Measurements from ENCODE around the gene KHSRP. TPM values are rescaled to one million over a fixed set of nuclear protein-coding genes. Genes with fewer than 3 reads are reported as not detected.
"Not testable (repeated sequence)": the region's sequence is repeated elsewhere in the genome, so short reads cannot be mapped to it uniquely, and the experiment has no call there.

The KHSRP gene
- polyA plus RNA-seq, 2 donors = 91.9 to 96.2 TPM

DNA sequence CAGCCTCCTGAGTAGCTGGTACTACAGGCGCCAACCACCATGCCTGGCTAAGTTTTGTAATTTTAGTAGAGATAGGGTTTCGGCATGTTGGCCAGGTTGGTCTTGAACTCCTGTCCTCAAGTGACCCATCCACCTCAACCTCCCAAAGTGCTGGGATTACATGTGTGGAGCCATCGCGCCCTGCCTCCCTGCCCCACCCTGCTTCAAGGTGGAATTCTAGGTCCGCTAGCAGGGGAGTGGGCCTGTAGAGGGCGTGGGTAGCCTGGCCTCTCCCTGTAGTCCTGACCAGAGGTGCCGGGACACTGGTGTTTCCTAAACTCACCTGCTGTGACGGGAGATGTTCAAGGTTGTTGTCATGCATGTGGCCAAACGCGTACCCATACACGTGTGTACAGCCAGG is 8.6 kb upstream of the KHSRP start:
- H3K4me1 ChIP-seq (ENCODE audit: control insufficient read depth in 2 of 2, insufficient read depth in 2 of 2, low read length in 1 of 2) = no peaks in the 10 kb centered on the region
- no peak overlapping the region for H3K27ac ChIP-seq (ENCODE audit: low read depth in 2 of 2, low read length in 1 of 2)
- no peaks in the 10 kb centered on the region for H3K27me3 ChIP-seq (ENCODE audit: control insufficient read depth in 1 of 2, insufficient read depth in 2 of 2, low read length in 2 of 2)
- 87 to 90% methylated on average over 11 of the region's 11 CpGs for WGBS, 2 donors
- H3K36me3 ChIP-seq (ENCODE audit: control insufficient read depth in 2 of 2, insufficient read depth in 2 of 2, low read length in 1 of 2) = no peaks in the 10 kb centered on the region
- H3K9me3 ChIP-seq (ENCODE audit: control insufficient read depth in 2 of 2, insufficient read depth in 1 of 2, low read depth in 1 of 2, low read length in 1 of 2) = no peaks in the 10 kb centered on the region
- no peak overlapping the region for H3K4me3 ChIP-seq (ENCODE audit: low read depth in 1 of 2, low read length in 2 of 2)

DNA sequence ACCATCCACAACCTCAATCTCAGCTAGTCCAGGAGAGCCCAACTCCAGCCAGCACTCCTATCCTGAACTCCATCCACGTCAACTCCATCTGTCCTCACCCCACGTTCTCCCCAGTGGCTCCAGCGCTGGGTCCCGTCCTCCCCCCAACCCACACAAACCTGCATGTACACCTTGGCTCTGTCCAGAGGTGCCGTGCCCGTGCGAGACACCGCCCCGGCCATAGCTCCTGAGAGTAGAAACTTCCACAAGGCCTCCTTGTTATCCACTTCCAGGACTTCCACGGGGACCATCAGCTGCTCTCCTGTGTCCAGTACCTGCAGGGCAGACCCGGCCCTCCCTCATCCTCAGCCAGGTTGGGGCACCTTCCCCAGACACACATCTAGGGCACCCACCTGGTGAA is 7.3 kb upstream of the KHSRP start:
- Histone ChIP-seq H3K27ac (ENCODE audit: low read depth in 2 of 2, low read length in 1 of 2) (no peak overlapping the region), H3K9me3 (ENCODE audit: control insufficient read depth in 2 of 2, insufficient read depth in 1 of 2, low read depth in 1 of 2, low read length in 1 of 2) (no peaks in the 10 kb centered on the region), H3K27me3 (ENCODE audit: control insufficient read depth in 1 of 2, insufficient read depth in 2 of 2, low read length in 2 of 2) (no peaks in the 10 kb centered on the region), H3K4me1 (ENCODE audit: control insufficient read depth in 2 of 2, insufficient read depth in 2 of 2, low read length in 1 of 2) (no peaks in the 10 kb centered on the region), H3K4me3 (ENCODE audit: low read depth in 1 of 2, low read length in 2 of 2) (no peak overlapping the region), H3K36me3 (ENCODE audit: control insufficient read depth in 2 of 2, insufficient read depth in 2 of 2, low read length in 1 of 2) (no peaks in the 10 kb centered on the region)
- WGBS, 2 donors = 93 to 94% methylated on average over 11 of the region's 11 CpGs

DNA sequence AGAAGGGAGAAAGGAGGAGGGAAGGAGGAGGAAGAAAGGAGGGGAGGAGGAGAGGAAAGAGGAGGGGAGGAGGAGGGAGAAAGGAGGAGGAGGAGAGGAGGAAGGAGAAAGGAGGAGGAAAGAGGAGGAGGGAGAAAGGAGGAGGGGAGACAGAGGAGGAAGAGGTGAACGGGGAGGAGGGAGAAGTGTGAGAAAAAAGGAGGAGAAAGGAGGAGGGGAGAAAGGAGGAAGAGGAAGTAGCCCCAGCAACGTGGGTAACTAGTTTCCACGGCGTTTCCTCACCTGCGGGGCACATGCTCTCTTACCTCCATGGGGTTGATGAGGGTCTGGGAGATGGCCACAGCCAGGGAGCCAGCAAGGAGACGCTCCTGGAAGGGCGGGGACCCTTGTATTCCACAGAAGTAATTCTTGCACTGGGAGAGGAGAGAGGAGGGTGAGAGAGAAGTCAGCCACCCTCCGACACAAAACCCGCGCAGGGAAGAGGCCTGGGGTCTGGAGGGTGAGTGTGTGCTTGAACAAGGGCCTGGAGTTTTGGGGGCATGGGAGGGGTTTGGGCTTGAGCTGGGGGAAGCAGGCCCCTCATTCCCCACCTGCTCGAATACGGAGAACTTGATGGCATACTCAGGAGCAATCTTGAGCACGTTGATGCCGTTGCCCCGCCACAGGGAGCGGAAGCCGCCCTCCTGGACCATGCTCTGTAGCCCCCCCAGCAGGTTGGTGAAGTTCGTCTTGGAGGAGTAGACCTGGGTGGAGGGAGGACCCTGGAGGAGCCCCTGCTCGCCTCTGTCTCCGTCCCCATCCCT is 5.0 kb upstream of the KHSRP start:
- peaks cover 0 to 3% of the 10 kb centered on the region in 2 donors for H3K4me1 ChIP-seq (ENCODE audit: control insufficient read depth in 2 of 2, insufficient read depth in 2 of 2, low read length in 1 of 2)
- no peak overlapping the region for H3K4me3 ChIP-seq (ENCODE audit: low read depth in 1 of 2, low read length in 2 of 2)
- no peaks in the 10 kb centered on the region for H3K9me3 ChIP-seq (ENCODE audit: control insufficient read depth in 2 of 2, insufficient read depth in 1 of 2, low read depth in 1 of 2, low read length in 1 of 2)
- no peaks in the 10 kb centered on the region for H3K27me3 ChIP-seq (ENCODE audit: control insufficient read depth in 1 of 2, insufficient read depth in 2 of 2, low read length in 2 of 2)
- H3K27ac ChIP-seq (ENCODE audit: low read depth in 2 of 2, low read length in 1 of 2) = no peak overlapping the region
- no peaks in the 10 kb centered on the region for H3K36me3 ChIP-seq (ENCODE audit: control insufficient read depth in 2 of 2, insufficient read depth in 2 of 2, low read length in 1 of 2)
- 66 to 67% methylated on average over 20 of the region's 20 CpGs for WGBS, 2 donors

GRCh38 chr19:6428692-6429418 is 4.2 kb upstream of the KHSRP start:
- H3K4me3 ChIP-seq (ENCODE audit: low read depth in 1 of 2, low read length in 2 of 2); H3K36me3 ChIP-seq (ENCODE audit: control insufficient read depth in 2 of 2, insufficient read depth in 2 of 2, low read length in 1 of 2); H3K27ac ChIP-seq (ENCODE audit: low read depth in 2 of 2, low read length in 1 of 2); H3K9me3 ChIP-seq (ENCODE audit: control insufficient read depth in 2 of 2, insufficient read depth in 1 of 2, low read depth in 1 of 2, low read length in 1 of 2); H3K27me3 ChIP-seq (ENCODE audit: control insufficient read depth in 1 of 2, insufficient read depth in 2 of 2, low read length in 2 of 2); H3K4me1 ChIP-seq (ENCODE audit: control insufficient read depth in 2 of 2, insufficient read depth in 2 of 2, low read length in 1 of 2): not testable (repeated sequence)
- 88 to 90% methylated on average over 2 of the region's 2 CpGs for WGBS, 2 donors

- no peak overlapping the region for H3K4me3 ChIP-seq (ENCODE audit: low read depth in 1 of 2, low read length in 2 of 2)
- 94 to 95% methylated on average over 18 of the region's 18 CpGs for WGBS, 2 donors
- H3K27ac ChIP-seq (ENCODE audit: low read depth in 2 of 2, low read length in 1 of 2) = no peak overlapping the region
- peaks cover 0 to 10% of the 10 kb centered on the region in 2 donors for H3K4me1 ChIP-seq (ENCODE audit: control insufficient read depth in 2 of 2, insufficient read depth in 2 of 2, low read length in 1 of 2)
- no peaks in the 10 kb centered on the region for H3K27me3 ChIP-seq (ENCODE audit: control insufficient read depth in 1 of 2, insufficient read depth in 2 of 2, low read length in 2 of 2)
- no peaks in the 10 kb centered on the region for H3K9me3 ChIP-seq (ENCODE audit: control insufficient read depth in 2 of 2, insufficient read depth in 1 of 2, low read depth in 1 of 2, low read length in 1 of 2)
- H3K36me3 ChIP-seq (ENCODE audit: control insufficient read depth in 2 of 2, insufficient read depth in 2 of 2, low read length in 1 of 2) = no peaks in the 10 kb centered on the region
Observed at GRCh38 chr19:6427131-6427530, 2.5 kb upstream of the KHSRP start.

- no peaks in the 10 kb centered on the region for H3K9me3 ChIP-seq (ENCODE audit: control insufficient read depth in 2 of 2, insufficient read depth in 1 of 2, low read depth in 1 of 2, low read length in 1 of 2)
- peak overlapping the region; percentile 85 to 93 for H3K27ac ChIP-seq (ENCODE audit: low read depth in 2 of 2, low read length in 1 of 2)
- peak overlapping the region; percentile 5 to 30 for H3K4me3 ChIP-seq (ENCODE audit: low read depth in 1 of 2, low read length in 2 of 2)
- no peaks in the 10 kb centered on the region for H3K27me3 ChIP-seq (ENCODE audit: control insufficient read depth in 1 of 2, insufficient read depth in 2 of 2, low read length in 2 of 2)
- peaks cover 0 to 10% of the 10 kb centered on the region in 2 donors for H3K4me1 ChIP-seq (ENCODE audit: control insufficient read depth in 2 of 2, insufficient read depth in 2 of 2, low read length in 1 of 2)
- WGBS, 2 donors = 91 to 94% methylated on average over 21 of the region's 21 CpGs
- peaks cover 3 to 8% of the 10 kb centered on the region in 2 donors for H3K36me3 ChIP-seq (ENCODE audit: control insufficient read depth in 2 of 2, insufficient read depth in 2 of 2, low read length in 1 of 2)
Observed at GRCh38 chr19:6425732-6426620, 1.4 kb upstream of the KHSRP start.

GRCh38 chr19:6424939-6425731 is 524 bp upstream of the KHSRP start:
- Histone ChIP-seq H3K27ac (ENCODE audit: low read depth in 2 of 2, low read length in 1 of 2) (peak overlapping the region; percentile 85 to 93), H3K4me3 (ENCODE audit: low read depth in 1 of 2, low read length in 2 of 2) (peak overlapping the region; percentile 5 to 30), H3K27me3 (ENCODE audit: control insufficient read depth in 1 of 2, insufficient read depth in 2 of 2, low read length in 2 of 2) (no peaks in the 10 kb centered on the region), H3K36me3 (ENCODE audit: control insufficient read depth in 2 of 2, insufficient read depth in 2 of 2, low read length in 1 of 2) (peaks cover 5 to 17% of the 10 kb centered on the region in 2 donors), H3K4me1 (ENCODE audit: control insufficient read depth in 2 of 2, insufficient read depth in 2 of 2, low read length in 1 of 2) (peaks cover 0 to 10% of the 10 kb centered on the region in 2 donors), H3K9me3 (ENCODE audit: control insufficient read depth in 2 of 2, insufficient read depth in 1 of 2, low read depth in 1 of 2, low read length in 1 of 2) (no peaks in the 10 kb centered on the region)
- 7 to 9% methylated on average over 43 of the region's 43 CpGs for WGBS, 2 donors

DNA sequence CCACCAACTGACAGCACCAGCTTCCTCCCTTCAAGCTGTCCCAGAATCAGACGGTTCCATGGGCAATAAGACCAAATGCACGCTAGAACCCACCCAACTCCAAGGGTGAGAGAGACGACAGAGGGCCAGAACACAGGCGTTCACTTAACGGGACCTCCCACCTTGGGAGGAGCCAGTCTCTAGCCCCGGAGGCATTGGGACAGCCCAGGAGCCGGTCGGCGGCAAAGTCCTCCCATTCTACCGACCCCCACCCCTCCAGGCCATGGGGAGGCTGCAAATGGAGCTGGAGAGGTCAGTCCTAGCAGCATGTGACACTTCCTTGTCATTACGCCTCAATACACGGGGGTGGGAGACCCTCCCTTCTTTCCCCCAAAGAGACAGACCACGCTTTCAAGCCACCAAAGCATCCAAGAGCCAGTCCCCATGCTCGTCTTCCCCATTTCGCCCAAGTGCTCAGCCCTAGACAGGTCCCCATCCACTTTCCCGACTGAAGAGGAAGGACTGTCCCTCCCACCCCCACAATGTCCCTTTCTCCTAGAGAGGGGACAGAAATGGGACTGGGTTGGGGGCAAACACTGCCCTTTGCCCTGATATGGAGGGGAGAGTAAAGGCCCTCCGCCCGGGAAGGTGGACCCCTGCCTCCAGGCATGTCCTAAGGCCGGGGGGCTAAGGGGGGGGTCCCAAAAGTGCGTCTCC is 964 bp downstream of the KHSRP start:
- H3K4me3 ChIP-seq (ENCODE audit: low read depth in 1 of 2, low read length in 2 of 2) = peak overlapping the region; percentile 74 to 95
- WGBS, 2 donors = 1% methylated on average over 19 to 20 of the region's 20 CpGs
- H3K4me1 ChIP-seq (ENCODE audit: control insufficient read depth in 2 of 2, insufficient read depth in 2 of 2, low read length in 1 of 2) = peaks cover 0 to 10% of the 10 kb centered on the region in 2 donors
- H3K27ac ChIP-seq (ENCODE audit: low read depth in 2 of 2, low read length in 1 of 2) = peak overlapping the region; percentile 67 to 79
- H3K36me3 ChIP-seq (ENCODE audit: control insufficient read depth in 2 of 2, insufficient read depth in 2 of 2, low read length in 1 of 2) = peaks cover 15 to 29% of the 10 kb centered on the region in 2 donors
- no peaks in the 10 kb centered on the region for H3K9me3 ChIP-seq (ENCODE audit: control insufficient read depth in 2 of 2, insufficient read depth in 1 of 2, low read depth in 1 of 2, low read length in 1 of 2)
- no peaks in the 10 kb centered on the region for H3K27me3 ChIP-seq (ENCODE audit: control insufficient read depth in 1 of 2, insufficient read depth in 2 of 2, low read length in 2 of 2)
